ENCODE measurements around the gene RPLP1. TPM values are rescaled to one million over a fixed set of nuclear protein-coding genes. Genes with fewer than 3 reads are reported as not detected.

Gene RPLP1
- total RNA-seq, 2 donors from 2014 or later = 332 to 973 TPM

GRCh38 chr15:69408841-69409240 lies 43.8 kb upstream of the RPLP1 start:
- 55 to 73% methylated on average over 3 of the region's 3 CpGs for WGBS, 2 donors
- Histone ChIP-seq H3K4me3 (no peak overlapping the region), H3K27me3 (no peaks in the 10 kb centered on the region), H3K27ac (no peak overlapping the region), H3K9me3 (no peaks in the 10 kb centered on the region), H3K36me3 (replicated peaks in 1 of 2; ENCODE audit: insufficient read depth in 1 of 2, low read depth in 2 of 2) (no peaks in the 10 kb centered on the region), H3K4me1 (peaks cover 4% of the 10 kb centered on the region)
- ATAC-seq = no peak
- no peak for DNase-seq
- no peak for TF ChIP-seq CTCF (IDR thresholded peaks at IDR 0.05)
- intact Hi-C loops (cut with DNase I) = no loop called here

GRCh38 chr15:69410248-69410874 lies 42.3 kb upstream of the RPLP1 start:
- no peak overlapping the region for H3K27ac ChIP-seq
- H3K4me1 ChIP-seq = peaks cover 12% of the 10 kb centered on the region
- no peaks in the 10 kb centered on the region for H3K9me3 ChIP-seq
- WGBS, 2 donors = 57 to 58% methylated on average over 9 of the region's 9 CpGs
- DNase-seq (peak in 1 of 4 donors; percentile 30), ATAC-seq (no peak)
- H3K4me3 ChIP-seq = no peak overlapping the region
- no peaks in the 10 kb centered on the region for H3K27me3 ChIP-seq
- intact Hi-C loops (cut with DNase I) = no loop called here
- no peaks in the 10 kb centered on the region for H3K36me3 ChIP-seq (replicated peaks in 1 of 2; ENCODE audit: insufficient read depth in 1 of 2, low read depth in 2 of 2)
- TF ChIP-seq POLR2A (IDR thresholded peaks at IDR 0.05) = no peak
- peak in 1 of 7 experiments; percentile 21 for TF ChIP-seq CTCF (IDR thresholded peaks at IDR 0.05)

GRCh38 chr15:69412274-69412673 lies 40.3 kb upstream of the RPLP1 start:
- no peak for DNase-seq
- peaks cover 12% of the 10 kb centered on the region for H3K4me1 ChIP-seq
- ATAC-seq = no peak
- H3K9me3 ChIP-seq = no peaks in the 10 kb centered on the region
- TF ChIP-seq POLR2A (IDR thresholded peaks at IDR 0.05) (no peak), CTCF (IDR thresholded peaks at IDR 0.05) (no peak)
- intact Hi-C loops (cut with DNase I) = no loop called here
- H3K4me3 ChIP-seq = no peak overlapping the region
- no peaks in the 10 kb centered on the region for H3K36me3 ChIP-seq (replicated peaks in 1 of 2; ENCODE audit: insufficient read depth in 1 of 2, low read depth in 2 of 2)
- H3K27ac ChIP-seq = no peak overlapping the region
- no peaks in the 10 kb centered on the region for H3K27me3 ChIP-seq

- 36 to 63% methylated on average over 1 of the region's 1 CpG for WGBS, 2 donors
- no peak for DNase-seq
- Histone ChIP-seq H3K27me3 (no peaks in the 10 kb centered on the region), H3K9me3 (no peaks in the 10 kb centered on the region), H3K27ac (no peak overlapping the region), H3K4me1 (peaks cover 12% of the 10 kb centered on the region), H3K4me3 (no peak overlapping the region), H3K36me3 (replicated peaks in 1 of 2; ENCODE audit: insufficient read depth in 1 of 2, low read depth in 2 of 2) (no peaks in the 10 kb centered on the region)
- ATAC-seq = no peak
- TF ChIP-seq POLR2A (IDR thresholded peaks at IDR 0.05) (no peak), CTCF (IDR thresholded peaks at IDR 0.05) (no peak)
- intact Hi-C loops (cut with DNase I) = no loop called here
These were observed 39.9 kb upstream of the RPLP1 start for GRCh38 chr15:69412701-69413100.

All from body of pancreas (tissue), 4 donors.